ENCODE data around the gene SPHK1.

- TF ChIP-seq, protein P1, sequence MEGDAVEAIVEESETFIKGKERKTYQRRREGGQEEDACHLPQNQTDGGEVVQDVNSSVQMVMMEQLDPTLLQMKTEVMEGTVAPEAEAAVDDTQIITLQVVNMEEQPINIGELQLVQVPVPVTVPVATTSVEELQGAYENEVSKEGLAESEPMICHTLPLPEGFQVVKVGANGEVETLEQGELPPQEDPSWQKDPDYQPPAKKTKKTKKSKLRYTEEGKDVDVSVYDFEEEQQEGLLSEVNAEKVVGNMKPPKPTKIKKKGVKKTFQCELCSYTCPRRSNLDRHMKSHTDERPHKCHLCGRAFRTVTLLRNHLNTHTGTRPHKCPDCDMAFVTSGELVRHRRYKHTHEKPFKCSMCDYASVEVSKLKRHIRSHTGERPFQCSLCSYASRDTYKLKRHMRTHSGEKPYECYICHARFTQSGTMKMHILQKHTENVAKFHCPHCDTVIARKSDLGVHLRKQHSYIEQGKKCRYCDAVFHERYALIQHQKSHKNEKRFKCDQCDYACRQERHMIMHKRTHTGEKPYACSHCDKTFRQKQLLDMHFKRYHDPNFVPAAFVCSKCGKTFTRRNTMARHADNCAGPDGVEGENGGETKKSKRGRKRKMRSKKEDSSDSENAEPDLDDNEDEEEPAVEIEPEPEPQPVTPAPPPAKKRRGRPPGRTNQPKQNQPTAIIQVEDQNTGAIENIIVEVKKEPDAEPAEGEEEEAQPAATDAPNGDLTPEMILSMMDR (IDR thresholded peaks at IDR 0.05; ENCODE audit: extremely low read depth in 1 of 2, insufficient read depth in 1 of 2, low read depth in 1 of 2, low read length in 2 of 2): no peak
- TF ChIP-seq EZH2 (IDR thresholded peaks at IDR 0.05; ENCODE audit: borderline replicate concordance, low read depth, low read length, severe bottlenecking) (no peak), POLR2AphosphoS5 (IDR thresholded peaks at IDR 0.05; ENCODE audit: insufficient read depth, low read depth, low read length) (no peak), POLR2A (IDR thresholded peaks at IDR 0.05; ENCODE audit: low read depth, low read length) (no peak), FOS (IDR thresholded peaks at IDR 0.05; ENCODE audit: borderline replicate concordance, insufficient read depth, low read length) (no peak), MAX (IDR thresholded peaks at IDR 0.05; ENCODE audit: insufficient read depth, insufficient read length) (no peak), JUN (IDR thresholded peaks at IDR 0.05; ENCODE audit: borderline replicate concordance, insufficient read depth, insufficient read length, low read depth) (no peak), MYC (IDR thresholded peaks at IDR 0.05; ENCODE audit: low read depth, low read length) (no peak), GATA2 (IDR thresholded peaks at IDR 0.05; ENCODE audit: insufficient read depth, insufficient read length, low read depth, low read length) (no peak)
Observed at GRCh38 chr17:76404256-76404655, 19.8 kb downstream of the SPHK1 start.

Measured in endothelial cell of umbilical vein (primary cell).